HEK293T (cell line): ENCODE measurements around the gene THOP1.

Experiments
- CTCF ChIA-PET: fragments of 350-600 bp; formaldehyde crosslinking; extraction: SDS; loops from one replicate; lab custom pipeline; 2021; ENCODE audit warnings: antibody characterized with exemption, inconsistent platforms; lab: Yijun Ruan, JAX
- POLR2A ChIA-PET: fragments of 350-600 bp; formaldehyde crosslinking; extraction: SDS; loops from one replicate; lab custom pipeline; 2020; ENCODE audit warnings: antibody characterized with exemption, inconsistent platforms; lab: Yijun Ruan, JAX
- DNase-seq: peaks from one replicate; pipeline ENCODE4 v3.0.0; 2012; ENCODE audit warnings: mixed read lengths; ENCODE audit errors: extremely low spot score
- ARNT ChIP-seq: fragments of 450-650 bp; IDR thresholded peaks from 2 replicates; pipeline ENCODE4 v1.6.1; 2017; ENCODE audit warnings: mild to moderate bottlenecking
- BHLHE40 ChIP-seq: fragments of 450-650 bp; IDR thresholded peaks from 2 replicates; pipeline ENCODE4 v1.6.1; 2016; ENCODE audit warnings: mild to moderate bottlenecking, moderate library complexity, borderline replicate concordance
- CTBP1 ChIP-seq: fragments of 450-650 bp; IDR thresholded peaks from 2 replicates; pipeline ENCODE4 v1.6.1; 2016; ENCODE audit warnings: borderline replicate concordance
- ELF4 ChIP-seq: fragments of 450-650 bp; IDR thresholded peaks from 2 replicates; pipeline ENCODE4 v1.6.1; 2017; ENCODE audit warnings: antibody characterized with exemption
- FOXA1 ChIP-seq: fragments of 450-650 bp; IDR thresholded peaks from 2 replicates; pipeline ENCODE4 v1.6.1; 2016; ENCODE audit warnings: mild to moderate bottlenecking
- FOXK2 ChIP-seq: fragments of 450-650 bp; IDR thresholded peaks from 2 replicates; pipeline ENCODE4 v1.6.1; 2016; ENCODE audit warnings: mild to moderate bottlenecking
- FOXM1 ChIP-seq: fragments of 450-650 bp; IDR thresholded peaks from 2 replicates; pipeline ENCODE4 v1.6.1; 2017; ENCODE audit warnings: mild to moderate bottlenecking, borderline replicate concordance
- HDGF ChIP-seq: fragments of 450-650 bp; IDR thresholded peaks from 2 replicates; pipeline ENCODE4 v1.6.1; 2017; ENCODE audit warnings: antibody characterized with exemption, borderline replicate concordance
- L3MBTL2 ChIP-seq: fragments of 450-650 bp; conservative IDR thresholded peaks from 2 replicates; pipeline ENCODE4 v1.6.1; 2016; ENCODE audit warnings: mild to moderate bottlenecking
- LEF1 ChIP-seq: fragments of 450-650 bp; IDR thresholded peaks from 2 replicates; pipeline ENCODE4 v1.6.1; 2017; ENCODE audit warnings: mild to moderate bottlenecking, borderline replicate concordance
- NFRKB ChIP-seq: fragments of 450-650 bp; IDR thresholded peaks from 2 replicates; pipeline ENCODE4 v1.6.1; 2016; ENCODE audit warnings: mild to moderate bottlenecking, moderate library complexity
- PKNOX1 ChIP-seq: fragments of 450-650 bp; IDR thresholded peaks from 2 replicates; pipeline ENCODE4 v1.6.1; 2016
- SP1 ChIP-seq: fragments of 450-650 bp; IDR thresholded peaks from 2 replicates; pipeline ENCODE4 v1.6.1; 2017
- SUZ12 ChIP-seq: fragments of 450-650 bp; IDR thresholded peaks from 2 replicates; pipeline ENCODE4 v1.6.1; 2016; ENCODE audit warnings: mild to moderate bottlenecking
- TARDBP ChIP-seq: fragments of 450-650 bp; IDR thresholded peaks from 2 replicates; pipeline ENCODE4 v1.6.1; 2016
- ZNF384 ChIP-seq: fragments of 450-650 bp; IDR thresholded peaks from 2 replicates; pipeline ENCODE4 v1.6.1; 2016

THOP1 gene

GRCh38 chr19:2756477-2756876 is 28.8 kb upstream of the THOP1 start:
- no peak for DNase-seq
- ChIA-PET POLR2A (no interaction called here), CTCF (no interaction called here)
- no peak for TF ChIP-seq FOXA1
- no peak for TF ChIP-seq ARNT
- TF ChIP-seq TARDBP, result no peak
- TF ChIP-seq NFRKB, result no peak
- no peak for TF ChIP-seq CTBP1
- no peak for TF ChIP-seq L3MBTL2
- TF ChIP-seq BHLHE40, result no peak
- no peak for TF ChIP-seq HDGF
- no peak for TF ChIP-seq LEF1
- TF ChIP-seq FOXK2, result no peak
- TF ChIP-seq SP1, result no peak
- no peak for TF ChIP-seq SUZ12
- TF ChIP-seq ZNF384, result no peak
- TF ChIP-seq PKNOX1, result no peak
- no peak for TF ChIP-seq FOXM1

- DNase-seq, result no peak
- TF ChIP-seq SP1 (no peak), CTBP1 (no peak), FOXA1 (no peak), FOXK2 (no peak), LEF1 (no peak), ZNF384 (no peak), NFRKB (no peak), HDGF (no peak), FOXM1 (no peak), BHLHE40 (no peak), PKNOX1 (no peak), TARDBP (no peak), ELF4 (no peak), SUZ12 (no peak)
- ChIA-PET POLR2A (no interaction called here), CTCF (no interaction called here)
Measured at GRCh38 chr19:2756921-2757881, 28.1 kb upstream of the THOP1 start.

GRCh38 chr19:2758601-2759313 is 26.5 kb upstream of the THOP1 start:
- DNase-seq, result no peak
- POLR2A ChIA-PET, result no interaction called here
- CTCF ChIA-PET, result no interaction called here
- TF ChIP-seq ZNF384, result no peak
- TF ChIP-seq ELF4, result no peak

- CTCF ChIA-PET, result no interaction called here
- POLR2A ChIA-PET, result no interaction called here
- DNase-seq, result no peak
- TF ChIP-seq PKNOX1, result no peak
- TF ChIP-seq BHLHE40, result no peak
- TF ChIP-seq ELF4, result no peak
- TF ChIP-seq TARDBP, result no peak
- no peak for TF ChIP-seq FOXK2
- TF ChIP-seq SP1, result no peak
- TF ChIP-seq CTBP1, result no peak
- no peak for TF ChIP-seq ARNT
Measured at GRCh38 chr19:2759362-2759761, 25.9 kb upstream of the THOP1 start.

- no peak for TF ChIP-seq SP1
- no peak for TF ChIP-seq FOXA1
- TF ChIP-seq CTBP1, result no peak
- TF ChIP-seq ARNT, result no peak
- no peak for TF ChIP-seq L3MBTL2
- no peak for DNase-seq
- ChIA-PET CTCF (no interaction called here), POLR2A (no interaction called here)
Measured at GRCh38 chr19:2759965-2760364, 25.3 kb upstream of the THOP1 start.

- DNase-seq, result no peak
- ChIA-PET CTCF (no interaction called here), POLR2A (no interaction called here)
- TF ChIP-seq CTBP1 (no peak), TARDBP (no peak)
Measured at GRCh38 chr19:2761309-2761677, 24.0 kb upstream of the THOP1 start.
